Kidney epithelial cell (primary cell): ENCODE data around the gene PIWIL4. TPM values are rescaled to one million over a fixed set of nuclear protein-coding genes. Genes with fewer than 3 reads are reported as not detected.

ENCODE experiments used
- DNase-seq: peaks from one replicate; pipeline ENCODE4 v3.0.0-alpha.2; 2010; ENCODE audit warnings: low read depth
- H3K27me3 ChIP-seq: 2 replicates; pipeline ENCODE4 v1.6.0; 2011; ENCODE audit warnings: low read length; ENCODE audit not compliant: control insufficient read depth, insufficient read depth
- H3K36me3 ChIP-seq: 2 replicates; pipeline ENCODE4 v1.5.1; 2011; ENCODE audit warnings: low read length; ENCODE audit not compliant: control insufficient read depth, insufficient read depth
- H3K4me3 ChIP-seq: 2 replicates; pipeline ENCODE4 v1.5.1; 2011; ENCODE audit warnings: low read depth, mild to moderate bottlenecking, control low read depth, low read length
- CTCF ChIP-seq: IDR thresholded peaks from 2 replicates; pipeline ENCODE4 v1.5.1; 2011; ENCODE audit warnings: mild to moderate bottlenecking, moderate library complexity, low read length, control low read depth, inconsistent platforms; ENCODE audit not compliant: insufficient read depth, poor library complexity, severe bottlenecking
- total RNA-seq: library from RNA; depleted of rRNA; stranded (reverse); fragments of >200 nt; gene quantifications from 2 replicates; pipeline ENCODE4 v1.2.3, GENCODE V29; 2015

PIWIL4 gene
- total RNA-seq, 1 donor from 2014 or later: 3.7 TPM

- no peak for DNase-seq
- no peak for TF ChIP-seq CTCF
- Histone ChIP-seq H3K27me3 (no peaks in the 10 kb centered on the region), H3K36me3 (no peaks in the 10 kb centered on the region), H3K4me3 (no peak overlapping the region)
Observed at GRCh38 chr11:94665116-94665659, 98.0 kb downstream of the PIWIL4 start.

GRCh38 chr11:94666792-94667721 lies 99.9 kb downstream of the PIWIL4 start:
- TF ChIP-seq CTCF: no peak
- Histone ChIP-seq H3K36me3 (no peaks in the 10 kb centered on the region), H3K4me3 (no peak overlapping the region), H3K27me3 (no peaks in the 10 kb centered on the region)
- no peak for DNase-seq

- no peaks in the 10 kb centered on the region for H3K27me3 ChIP-seq
- DNase-seq: no peak
- H3K36me3 ChIP-seq: no peaks in the 10 kb centered on the region
- TF ChIP-seq CTCF: no peak
- H3K4me3 ChIP-seq: no peak overlapping the region
Observed at GRCh38 chr11:94668212-94668793, 101.1 kb downstream of the PIWIL4 start.

- H3K27me3 ChIP-seq: no peaks in the 10 kb centered on the region
- no peak for DNase-seq
- no peak for TF ChIP-seq CTCF
- H3K4me3 ChIP-seq: no peak overlapping the region
- no peaks in the 10 kb centered on the region for H3K36me3 ChIP-seq
Observed at GRCh38 chr11:94669023-94669422, 101.9 kb downstream of the PIWIL4 start.

Other genes with a start within 250 kb of the PIWIL4 start
- gene GPR83, start 165.9 kb upstream of the PIWIL4 start, total RNA-seq: 0.07 TPM in 1 of 2 replicates, not detected in the other
- gene MRE11, start 73.5 kb upstream of the PIWIL4 start, total RNA-seq: 7.0 and 8.1 TPM in 2 replicates
- 7.5 and 16.7 TPM in 2 replicates for gene ANKRD49, start 73.4 kb upstream of the PIWIL4 start, total RNA-seq
- gene C11orf97, start 54.9 kb upstream of the PIWIL4 start, total RNA-seq: not detected in 2 replicates
- gene FUT4, start 23.4 kb upstream of the PIWIL4 start, total RNA-seq: 12.3 and 13.4 TPM in 2 replicates
- gene AMOTL1, start 201.0 kb downstream of the PIWIL4 start, total RNA-seq: 48.8 TPM in 2 replicates